H1 (cell line): ENCODE measurements around the gene CEP41.
"Not testable (repeated sequence)": the region's sequence is repeated elsewhere in the genome, so short reads cannot be mapped to it uniquely, and the experiment has no call there.

Experiments
- CBX8 ChIP-seq: fragments of 300-800, 300-1000 bp; sonication (generic); IDR thresholded peaks from 2 replicates; pipeline ENCODE4 v1.7.1; 2016; ENCODE audit warnings: low read depth, low read length, borderline replicate concordance
- CREB1 ChIP-seq: IDR thresholded peaks from 2 replicates; pipeline ENCODE4 v1.6.1; 2012; ENCODE audit warnings: inconsistent platforms
- EZH2 ChIP-seq: fragments of 200-600 bp; sonication (generic); IDR thresholded peaks from 2 replicates; pipeline ENCODE4 v1.7.1; 2012; ENCODE audit warnings: low read depth, mild to moderate bottlenecking, moderate library complexity, low read length, inconsistent platforms; ENCODE audit not compliant: severe bottlenecking
- NRF1 ChIP-seq: IDR thresholded peaks from 2 replicates; pipeline ENCODE4 v1.6.1; 2011; ENCODE audit warnings: mild to moderate bottlenecking, low read depth, low read length, improper control_type of control experiment
- POLR2A ChIP-seq, 2 experiments: IDR thresholded peaks; 1 replicate in 1 of 2; 2 replicates in 1 of 2; pipeline ENCODE4 v1.6.1; 2011; ENCODE audit warnings: low read depth in 2 of 2, low read length in 2 of 2, mild to moderate bottlenecking in 2 of 2; ENCODE audit errors: control extremely low read depth in 1 of 2
- RBBP5 ChIP-seq: IDR thresholded peaks from 2 replicates; pipeline ENCODE4 v1.7.1; 2012; ENCODE audit warnings: low read depth, mild to moderate bottlenecking, inconsistent platforms, low read length, moderate library complexity, borderline replicate concordance
- RFX5 ChIP-seq: IDR thresholded peaks from 2 replicates; pipeline ENCODE4 v1.6.1; 2011; ENCODE audit warnings: low read depth, low read length, improper control_type of control experiment, borderline replicate concordance
- SRF ChIP-seq: IDR thresholded peaks from 2 replicates; pipeline ENCODE4 v1.6.1; 2011; ENCODE audit warnings: mild to moderate bottlenecking, low read depth, low read length, moderate library complexity
- TAF1 ChIP-seq: IDR thresholded peaks from 2 replicates; pipeline ENCODE4 v1.6.1; 2011; ENCODE audit warnings: mild to moderate bottlenecking, low read depth, low read length
- ZNF274 ChIP-seq: IDR thresholded peaks from 2 replicates; pipeline ENCODE4 v1.7.0; 2012; ENCODE audit warnings: low read length, borderline replicate concordance; ENCODE audit errors: extremely low read depth
- TF ChIP-seq, protein P1 (sequence below), 3 experiments: IDR thresholded peaks; 1 replicate in 2 of 3; 2 replicates in 1 of 3; pipeline versions ENCODE4 v1.5.1 to v1.6.1; 2011; ENCODE audit warnings: low read length in 3 of 3, mild to moderate bottlenecking in 3 of 3, inconsistent platforms in 2 of 3, low read depth in 1 of 3, moderate library complexity in 1 of 3; ENCODE audit not compliant: insufficient read depth in 1 of 3; ENCODE audit errors: control extremely low read depth in 1 of 3
- TF ChIP-seq, protein P2 (sequence below): fragments of 300-600 bp; sonication (generic); IDR thresholded peaks from 2 replicates; pipeline ENCODE4 v1.7.1; 2012; ENCODE audit warnings: low read length, moderate library complexity, mild to moderate bottlenecking, inconsistent platforms; ENCODE audit not compliant: insufficient replicate concordance
- TF ChIP-seq, protein P3 (sequence below): IDR thresholded peaks from 2 replicates; pipeline ENCODE4 v1.6.1; 2011; ENCODE audit warnings: low read length, improper control_type of control experiment

DNA sequence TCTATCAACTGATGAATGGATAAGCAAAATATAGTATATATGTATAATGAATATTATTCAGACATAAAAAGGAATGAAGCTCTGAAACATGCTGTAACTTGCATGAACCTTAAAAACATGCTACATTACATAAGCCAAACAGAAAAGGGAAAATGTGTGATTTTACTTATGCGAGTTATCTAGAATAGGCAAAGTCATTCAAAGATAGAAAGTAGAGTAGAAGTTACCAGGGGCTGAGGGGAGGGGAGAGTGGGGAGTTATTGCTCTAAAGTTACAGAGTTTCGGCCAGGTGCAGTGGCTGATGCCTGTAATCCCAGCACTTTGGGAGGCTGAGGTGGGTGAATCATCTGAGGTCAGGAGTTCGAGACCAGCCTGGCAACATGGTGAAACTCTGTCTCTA, 10.5 kb upstream of the CEP41 start:
- TF ChIP-seq POLR2A (IDR thresholded peaks at IDR 0.05; ENCODE audit: control extremely low read depth in 1 of 2, low read depth in 2 of 2, low read length in 2 of 2); SRF; TAF1; RFX5; RBBP5; EZH2; CBX8; CREB1; ZNF274; NRF1: not testable (repeated sequence)
- TF ChIP-seq, protein P1, sequence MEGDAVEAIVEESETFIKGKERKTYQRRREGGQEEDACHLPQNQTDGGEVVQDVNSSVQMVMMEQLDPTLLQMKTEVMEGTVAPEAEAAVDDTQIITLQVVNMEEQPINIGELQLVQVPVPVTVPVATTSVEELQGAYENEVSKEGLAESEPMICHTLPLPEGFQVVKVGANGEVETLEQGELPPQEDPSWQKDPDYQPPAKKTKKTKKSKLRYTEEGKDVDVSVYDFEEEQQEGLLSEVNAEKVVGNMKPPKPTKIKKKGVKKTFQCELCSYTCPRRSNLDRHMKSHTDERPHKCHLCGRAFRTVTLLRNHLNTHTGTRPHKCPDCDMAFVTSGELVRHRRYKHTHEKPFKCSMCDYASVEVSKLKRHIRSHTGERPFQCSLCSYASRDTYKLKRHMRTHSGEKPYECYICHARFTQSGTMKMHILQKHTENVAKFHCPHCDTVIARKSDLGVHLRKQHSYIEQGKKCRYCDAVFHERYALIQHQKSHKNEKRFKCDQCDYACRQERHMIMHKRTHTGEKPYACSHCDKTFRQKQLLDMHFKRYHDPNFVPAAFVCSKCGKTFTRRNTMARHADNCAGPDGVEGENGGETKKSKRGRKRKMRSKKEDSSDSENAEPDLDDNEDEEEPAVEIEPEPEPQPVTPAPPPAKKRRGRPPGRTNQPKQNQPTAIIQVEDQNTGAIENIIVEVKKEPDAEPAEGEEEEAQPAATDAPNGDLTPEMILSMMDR (IDR thresholded peaks at IDR 0.05; ENCODE audit: control extremely low read depth in 1 of 3, insufficient read depth in 1 of 3, low read depth in 1 of 3, low read length in 3 of 3) = not testable (repeated sequence)
- TF ChIP-seq, protein P2, sequence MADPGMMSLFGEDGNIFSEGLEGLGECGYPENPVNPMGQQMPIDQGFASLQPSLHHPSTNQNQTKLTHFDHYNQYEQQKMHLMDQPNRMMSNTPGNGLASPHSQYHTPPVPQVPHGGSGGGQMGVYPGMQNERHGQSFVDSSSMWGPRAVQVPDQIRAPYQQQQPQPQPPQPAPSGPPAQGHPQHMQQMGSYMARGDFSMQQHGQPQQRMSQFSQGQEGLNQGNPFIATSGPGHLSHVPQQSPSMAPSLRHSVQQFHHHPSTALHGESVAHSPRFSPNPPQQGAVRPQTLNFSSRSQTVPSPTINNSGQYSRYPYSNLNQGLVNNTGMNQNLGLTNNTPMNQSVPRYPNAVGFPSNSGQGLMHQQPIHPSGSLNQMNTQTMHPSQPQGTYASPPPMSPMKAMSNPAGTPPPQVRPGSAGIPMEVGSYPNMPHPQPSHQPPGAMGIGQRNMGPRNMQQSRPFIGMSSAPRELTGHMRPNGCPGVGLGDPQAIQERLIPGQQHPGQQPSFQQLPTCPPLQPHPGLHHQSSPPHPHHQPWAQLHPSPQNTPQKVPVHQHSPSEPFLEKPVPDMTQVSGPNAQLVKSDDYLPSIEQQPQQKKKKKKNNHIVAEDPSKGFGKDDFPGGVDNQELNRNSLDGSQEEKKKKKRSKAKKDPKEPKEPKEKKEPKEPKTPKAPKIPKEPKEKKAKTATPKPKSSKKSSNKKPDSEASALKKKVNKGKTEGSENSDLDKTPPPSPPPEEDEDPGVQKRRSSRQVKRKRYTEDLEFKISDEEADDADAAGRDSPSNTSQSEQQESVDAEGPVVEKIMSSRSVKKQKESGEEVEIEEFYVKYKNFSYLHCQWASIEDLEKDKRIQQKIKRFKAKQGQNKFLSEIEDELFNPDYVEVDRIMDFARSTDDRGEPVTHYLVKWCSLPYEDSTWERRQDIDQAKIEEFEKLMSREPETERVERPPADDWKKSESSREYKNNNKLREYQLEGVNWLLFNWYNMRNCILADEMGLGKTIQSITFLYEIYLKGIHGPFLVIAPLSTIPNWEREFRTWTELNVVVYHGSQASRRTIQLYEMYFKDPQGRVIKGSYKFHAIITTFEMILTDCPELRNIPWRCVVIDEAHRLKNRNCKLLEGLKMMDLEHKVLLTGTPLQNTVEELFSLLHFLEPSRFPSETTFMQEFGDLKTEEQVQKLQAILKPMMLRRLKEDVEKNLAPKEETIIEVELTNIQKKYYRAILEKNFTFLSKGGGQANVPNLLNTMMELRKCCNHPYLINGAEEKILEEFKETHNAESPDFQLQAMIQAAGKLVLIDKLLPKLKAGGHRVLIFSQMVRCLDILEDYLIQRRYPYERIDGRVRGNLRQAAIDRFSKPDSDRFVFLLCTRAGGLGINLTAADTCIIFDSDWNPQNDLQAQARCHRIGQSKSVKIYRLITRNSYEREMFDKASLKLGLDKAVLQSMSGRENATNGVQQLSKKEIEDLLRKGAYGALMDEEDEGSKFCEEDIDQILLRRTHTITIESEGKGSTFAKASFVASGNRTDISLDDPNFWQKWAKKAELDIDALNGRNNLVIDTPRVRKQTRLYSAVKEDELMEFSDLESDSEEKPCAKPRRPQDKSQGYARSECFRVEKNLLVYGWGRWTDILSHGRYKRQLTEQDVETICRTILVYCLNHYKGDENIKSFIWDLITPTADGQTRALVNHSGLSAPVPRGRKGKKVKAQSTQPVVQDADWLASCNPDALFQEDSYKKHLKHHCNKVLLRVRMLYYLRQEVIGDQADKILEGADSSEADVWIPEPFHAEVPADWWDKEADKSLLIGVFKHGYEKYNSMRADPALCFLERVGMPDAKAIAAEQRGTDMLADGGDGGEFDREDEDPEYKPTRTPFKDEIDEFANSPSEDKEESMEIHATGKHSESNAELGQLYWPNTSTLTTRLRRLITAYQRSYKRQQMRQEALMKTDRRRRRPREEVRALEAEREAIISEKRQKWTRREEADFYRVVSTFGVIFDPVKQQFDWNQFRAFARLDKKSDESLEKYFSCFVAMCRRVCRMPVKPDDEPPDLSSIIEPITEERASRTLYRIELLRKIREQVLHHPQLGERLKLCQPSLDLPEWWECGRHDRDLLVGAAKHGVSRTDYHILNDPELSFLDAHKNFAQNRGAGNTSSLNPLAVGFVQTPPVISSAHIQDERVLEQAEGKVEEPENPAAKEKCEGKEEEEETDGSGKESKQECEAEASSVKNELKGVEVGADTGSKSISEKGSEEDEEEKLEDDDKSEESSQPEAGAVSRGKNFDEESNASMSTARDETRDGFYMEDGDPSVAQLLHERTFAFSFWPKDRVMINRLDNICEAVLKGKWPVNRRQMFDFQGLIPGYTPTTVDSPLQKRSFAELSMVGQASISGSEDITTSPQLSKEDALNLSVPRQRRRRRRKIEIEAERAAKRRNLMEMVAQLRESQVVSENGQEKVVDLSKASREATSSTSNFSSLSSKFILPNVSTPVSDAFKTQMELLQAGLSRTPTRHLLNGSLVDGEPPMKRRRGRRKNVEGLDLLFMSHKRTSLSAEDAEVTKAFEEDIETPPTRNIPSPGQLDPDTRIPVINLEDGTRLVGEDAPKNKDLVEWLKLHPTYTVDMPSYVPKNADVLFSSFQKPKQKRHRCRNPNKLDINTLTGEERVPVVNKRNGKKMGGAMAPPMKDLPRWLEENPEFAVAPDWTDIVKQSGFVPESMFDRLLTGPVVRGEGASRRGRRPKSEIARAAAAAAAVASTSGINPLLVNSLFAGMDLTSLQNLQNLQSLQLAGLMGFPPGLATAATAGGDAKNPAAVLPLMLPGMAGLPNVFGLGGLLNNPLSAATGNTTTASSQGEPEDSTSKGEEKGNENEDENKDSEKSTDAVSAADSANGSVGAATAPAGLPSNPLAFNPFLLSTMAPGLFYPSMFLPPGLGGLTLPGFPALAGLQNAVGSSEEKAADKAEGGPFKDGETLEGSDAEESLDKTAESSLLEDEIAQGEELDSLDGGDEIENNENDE = not testable (repeated sequence)
- TF ChIP-seq, protein P3, sequence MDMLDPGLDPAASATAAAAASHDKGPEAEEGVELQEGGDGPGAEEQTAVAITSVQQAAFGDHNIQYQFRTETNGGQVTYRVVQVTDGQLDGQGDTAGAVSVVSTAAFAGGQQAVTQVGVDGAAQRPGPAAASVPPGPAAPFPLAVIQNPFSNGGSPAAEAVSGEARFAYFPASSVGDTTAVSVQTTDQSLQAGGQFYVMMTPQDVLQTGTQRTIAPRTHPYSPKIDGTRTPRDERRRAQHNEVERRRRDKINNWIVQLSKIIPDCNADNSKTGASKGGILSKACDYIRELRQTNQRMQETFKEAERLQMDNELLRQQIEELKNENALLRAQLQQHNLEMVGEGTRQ = not testable (repeated sequence)
